H1 (cell line): ENCODE data around the gene GDPD5. TPM values are rescaled to one million over a fixed set of nuclear protein-coding genes. Genes with fewer than 3 reads are reported as not detected.

Experiments
- BCL11A ChIP-seq, 2 experiments: IDR thresholded peaks; one replicate each; pipeline ENCODE4 v1.6.1; 2011; ENCODE audit warnings: low read depth in 2 of 2, low read length in 2 of 2, mild to moderate bottlenecking in 2 of 2
- CBX5 ChIP-seq: fragments of 300-800, 300-1000 bp; sonication (generic); IDR thresholded peaks from 2 replicates; pipeline ENCODE4 v1.7.1; 2016; ENCODE audit warnings: antibody characterized with exemption, low read length, low read depth
- EP300 ChIP-seq, 2 experiments: IDR thresholded peaks; 1 replicate in 1 of 2; 2 replicates in 1 of 2; pipeline ENCODE4 v1.6.1; 2011 to 2012; ENCODE audit warnings: low read depth in 2 of 2, low read length in 2 of 2, mild to moderate bottlenecking in 2 of 2, borderline replicate concordance in 1 of 2, inconsistent platforms in 1 of 2, moderate library complexity in 1 of 2
- PHF8 ChIP-seq: fragments of 200-600 bp; sonication (generic); conservative IDR thresholded peaks from 2 replicates; pipeline ENCODE4 v1.7.1; 2012; ENCODE audit warnings: low read depth, mild to moderate bottlenecking, inconsistent platforms, low read length, moderate library complexity
- RFX5 ChIP-seq: IDR thresholded peaks from 2 replicates; pipeline ENCODE4 v1.6.1; 2011; ENCODE audit warnings: low read depth, low read length, improper control_type of control experiment, borderline replicate concordance
- SP1 ChIP-seq: IDR thresholded peaks from 2 replicates; pipeline ENCODE4 v1.6.1; 2011; ENCODE audit warnings: low read depth, low read length
- polyA plus RNA-seq, 7 experiments: library from polyadenylated mRNA; depleted of rRNA in 3 of 7; stranded (reverse) in 5 of 7; unstranded in 2 of 7; fragments of >200 nt in 5 of 7; fragments of 200-250 nt in 2 of 7; gene quantifications; 1 replicate in 5 of 7; 2 replicates in 1 of 7; 4 replicates in 1 of 7; pipeline versions ENCODE4 v1.2.1 to v1.2.3, GENCODE V29; 2011 to 2013; ENCODE audit warnings: missing spikeins in 2 of 7, mixed read lengths in 2 of 7
- total RNA-seq: library from RNA; stranded (reverse); fragmentation: NEBNext Ultra II Directional; extraction: Animal tissue kit (Norgen Biotek cat#: 25700); gene quantifications from 2 replicates; pipeline ENCODE4 v1.2.1, GENCODE V29; 2021

Gene GDPD5
- total and polyA plus RNA-seq, 2 of the 8 experiments (the other 6 are each of a cell fraction or from before 2014, with no cell fraction given), result 7.8 to 8.6 TPM

GRCh38 chr11:75495749-75496304 lies 29.9 kb downstream of the GDPD5 start (continued):
- TF ChIP-seq RFX5 (no peak), SP1 (no peak), CBX5 (no peak), PHF8 (no peak), BCL11A (IDR thresholded peaks at IDR 0.05; ENCODE audit: low read depth in 2 of 2, low read length in 2 of 2) (no peak), EP300 (IDR thresholded peaks at IDR 0.05; ENCODE audit: borderline replicate concordance in 1 of 2, low read depth in 2 of 2, low read length in 2 of 2) (no peak)
- TF ChIP-seq, all 59 proteins: peak for 0
